Prostate gland (tissue), 2 donors: ENCODE measurements around the gene ZNF317.

Experiments used
- POLR2A ChIP-seq: fragments of 450-650 bp; IDR thresholded peaks from one replicate; pipeline ENCODE4 v1.6.1; 2016; ENCODE audit warnings: antibody characterized with exemption, mild to moderate bottlenecking
- POLR2AphosphoS5 ChIP-seq: sonication (generic); formaldehyde crosslinking; IDR thresholded peaks from one replicate; pipeline ENCODE4 v1.6.1; 2017; ENCODE audit warnings: antibody characterized with exemption
- TF ChIP-seq, protein P1 (sequence below), 4 experiments: fragments of 200-600 bp in 2 of 4; fragments of 450-650 bp in 2 of 4; sonication (generic) in 2 of 4; IDR thresholded peaks; 1 replicate in 3 of 4; 2 replicates in 1 of 4; pipeline ENCODE4 v1.5.1; 2016 to 2019; ENCODE audit warnings: antibody characterized with exemption in 4 of 4, mild to moderate bottlenecking in 2 of 4, moderate library complexity in 2 of 4

GRCh38 chr19:9128171-9128570, 12.0 kb upstream of the ZNF317 start:
- TF ChIP-seq, protein P1, sequence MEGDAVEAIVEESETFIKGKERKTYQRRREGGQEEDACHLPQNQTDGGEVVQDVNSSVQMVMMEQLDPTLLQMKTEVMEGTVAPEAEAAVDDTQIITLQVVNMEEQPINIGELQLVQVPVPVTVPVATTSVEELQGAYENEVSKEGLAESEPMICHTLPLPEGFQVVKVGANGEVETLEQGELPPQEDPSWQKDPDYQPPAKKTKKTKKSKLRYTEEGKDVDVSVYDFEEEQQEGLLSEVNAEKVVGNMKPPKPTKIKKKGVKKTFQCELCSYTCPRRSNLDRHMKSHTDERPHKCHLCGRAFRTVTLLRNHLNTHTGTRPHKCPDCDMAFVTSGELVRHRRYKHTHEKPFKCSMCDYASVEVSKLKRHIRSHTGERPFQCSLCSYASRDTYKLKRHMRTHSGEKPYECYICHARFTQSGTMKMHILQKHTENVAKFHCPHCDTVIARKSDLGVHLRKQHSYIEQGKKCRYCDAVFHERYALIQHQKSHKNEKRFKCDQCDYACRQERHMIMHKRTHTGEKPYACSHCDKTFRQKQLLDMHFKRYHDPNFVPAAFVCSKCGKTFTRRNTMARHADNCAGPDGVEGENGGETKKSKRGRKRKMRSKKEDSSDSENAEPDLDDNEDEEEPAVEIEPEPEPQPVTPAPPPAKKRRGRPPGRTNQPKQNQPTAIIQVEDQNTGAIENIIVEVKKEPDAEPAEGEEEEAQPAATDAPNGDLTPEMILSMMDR (IDR thresholded peaks at IDR 0.05), result no peak
- no peak for TF ChIP-seq POLR2A
- TF ChIP-seq POLR2AphosphoS5, result no peak
